Neural progenitor cell (in vitro differentiated cells): Measurements from ENCODE around the gene LRP6. TPM values are rescaled to one million over a fixed set of nuclear protein-coding genes. Genes with fewer than 3 reads are reported as not detected.

Experiments
- DNase-seq: peaks from one replicate; pipeline ENCODE4 v3.0.0-alpha.2; 2016; ENCODE audit warnings: low spot score
- H2AFZ ChIP-seq: fragments of 200-600 bp; sonication (generic); replicated peaks from 2 replicates; pipeline ENCODE4 v1.6.1; 2016; ENCODE audit warnings: antibody characterized with exemption
- H3F3A ChIP-seq: fragments of 200-600 bp; sonication (generic); 2 replicates; pipeline ENCODE4 v1.6.1; 2016; ENCODE audit warnings: antibody characterized with exemption, low read depth
- H3K27ac ChIP-seq: fragments of 200-600 bp; sonication (generic); 2 replicates; pipeline ENCODE4 v1.5.1; 2016; ENCODE audit warnings: mild to moderate bottlenecking
- H3K27me3 ChIP-seq: fragments of 200-600 bp; sonication (generic); 2 replicates; pipeline ENCODE4 v1.6.1; 2016; ENCODE audit warnings: mild to moderate bottlenecking, moderate library complexity
- H3K36me3 ChIP-seq: fragments of 200-600 bp; sonication (generic); 2 replicates; pipeline ENCODE4 v1.5.1; 2016
- H3K4me1 ChIP-seq: fragments of 200-600 bp; sonication (generic); 2 replicates; pipeline ENCODE4 v1.6.1; 2016; ENCODE audit warnings: mixed run types
- H3K4me2 ChIP-seq: fragments of 200-600 bp; sonication (generic); 2 replicates; pipeline ENCODE4 v1.6.1; 2016
- H3K4me3 ChIP-seq: fragments of 200-600 bp; sonication (generic); 2 replicates; pipeline ENCODE4 v1.5.1; 2016
- H3K79me2 ChIP-seq: fragments of 200-600 bp; sonication (generic); 2 replicates; pipeline ENCODE4 v1.6.1; 2016; ENCODE audit warnings: low read depth
- H3K9ac ChIP-seq: fragments of 200-600 bp; sonication (generic); 2 replicates; pipeline ENCODE4 v1.6.1; 2016
- H3K9me3 ChIP-seq: fragments of 200-600 bp; sonication (generic); 2 replicates; pipeline ENCODE4 v1.5.1; 2016; ENCODE audit warnings: low read depth
- H4K20me1 ChIP-seq: fragments of 200-600 bp; sonication (generic); 2 replicates; pipeline ENCODE4 v1.6.1; 2016; ENCODE audit warnings: low read depth
- H3K27ac Mint-ChIP-seq: 3 replicates; pipeline ENCODE4 v1.8.0; 2021; ENCODE audit warnings: mixed read lengths
- H3K27me3 Mint-ChIP-seq: 2 replicates; pipeline ENCODE4 v1.8.0; 2022; ENCODE audit warnings: low read depth, mild to moderate bottlenecking, inconsistent platforms, moderate library complexity, mixed read lengths; ENCODE audit not compliant: insufficient read depth
- H3K36me3 Mint-ChIP-seq: 3 replicates; pipeline ENCODE4 v1.8.0; 2021; ENCODE audit warnings: mixed read lengths
- H3K4me1 Mint-ChIP-seq: 3 replicates; pipeline ENCODE4 v1.8.0; 2021; ENCODE audit warnings: mixed read lengths
- H3K4me3 Mint-ChIP-seq: 3 replicates; pipeline ENCODE4 v1.8.0; 2021; ENCODE audit warnings: mild to moderate bottlenecking, moderate library complexity, mixed read lengths
- H3K9me3 Mint-ChIP-seq: 3 replicates; pipeline ENCODE4 v1.8.0; 2020; ENCODE audit warnings: mixed read lengths
- EZH2 ChIP-seq: fragments of 200-600 bp; sonication (generic); IDR thresholded peaks from 2 replicates; pipeline ENCODE4 v1.6.1; 2017; ENCODE audit warnings: antibody characterized with exemption, mild to moderate bottlenecking, moderate library complexity
- EZH2phosphoT487 ChIP-seq: fragments of 200-600 bp; sonication (generic); IDR thresholded peaks from 2 replicates; pipeline ENCODE4 v1.6.1; 2017; ENCODE audit warnings: antibody characterized with exemption
- total RNA-seq: library from RNA; depleted of rRNA; stranded (reverse); fragments of >200 nt; gene quantifications from 2 replicates; pipeline ENCODE4 v1.2.3, GENCODE V29; 2015; ENCODE audit warnings: low replicate concordance
- TF ChIP-seq, protein P1 (sequence below): fragments of 200-600 bp; sonication (generic); IDR thresholded peaks from 2 replicates; pipeline ENCODE4 v1.5.1; 2017; ENCODE audit warnings: antibody characterized with exemption, mild to moderate bottlenecking

The LRP6 gene
- total RNA-seq, 1 donor from 2014 or later = 68.0 TPM

DNA sequence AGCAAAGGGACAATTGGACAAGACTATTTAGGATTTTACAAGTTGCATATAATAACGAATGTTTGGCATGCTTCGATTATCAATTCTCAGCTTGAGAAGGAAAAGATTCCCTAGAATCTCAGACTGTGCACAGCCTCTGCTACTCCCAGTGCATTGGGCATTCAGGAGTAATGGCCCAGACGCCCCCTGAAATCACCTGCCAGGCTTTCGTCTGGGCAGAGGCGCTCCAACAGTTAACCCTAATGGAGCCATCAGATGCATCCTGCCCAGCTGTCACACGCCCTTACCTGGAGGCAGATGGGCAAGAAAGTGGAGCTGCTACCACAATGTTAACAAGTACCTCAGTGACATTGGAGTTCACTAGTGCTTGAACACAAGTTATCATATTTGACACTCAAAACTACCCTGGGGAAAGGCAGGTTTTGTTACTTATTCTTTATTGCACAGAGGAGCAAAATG, 927 bp upstream of the LRP6 start:
- no peaks in the 10 kb centered on the region for H3K27me3 ChIP-seq
- peak overlapping the region; percentile 95 for H3K4me2 ChIP-seq
- H3K9me3 ChIP-seq = no peaks in the 10 kb centered on the region
- peaks cover 8% of the 10 kb centered on the region for H3K27me3 Mint-ChIP-seq
- no peak for TF ChIP-seq EZH2
- TF ChIP-seq, protein P1, sequence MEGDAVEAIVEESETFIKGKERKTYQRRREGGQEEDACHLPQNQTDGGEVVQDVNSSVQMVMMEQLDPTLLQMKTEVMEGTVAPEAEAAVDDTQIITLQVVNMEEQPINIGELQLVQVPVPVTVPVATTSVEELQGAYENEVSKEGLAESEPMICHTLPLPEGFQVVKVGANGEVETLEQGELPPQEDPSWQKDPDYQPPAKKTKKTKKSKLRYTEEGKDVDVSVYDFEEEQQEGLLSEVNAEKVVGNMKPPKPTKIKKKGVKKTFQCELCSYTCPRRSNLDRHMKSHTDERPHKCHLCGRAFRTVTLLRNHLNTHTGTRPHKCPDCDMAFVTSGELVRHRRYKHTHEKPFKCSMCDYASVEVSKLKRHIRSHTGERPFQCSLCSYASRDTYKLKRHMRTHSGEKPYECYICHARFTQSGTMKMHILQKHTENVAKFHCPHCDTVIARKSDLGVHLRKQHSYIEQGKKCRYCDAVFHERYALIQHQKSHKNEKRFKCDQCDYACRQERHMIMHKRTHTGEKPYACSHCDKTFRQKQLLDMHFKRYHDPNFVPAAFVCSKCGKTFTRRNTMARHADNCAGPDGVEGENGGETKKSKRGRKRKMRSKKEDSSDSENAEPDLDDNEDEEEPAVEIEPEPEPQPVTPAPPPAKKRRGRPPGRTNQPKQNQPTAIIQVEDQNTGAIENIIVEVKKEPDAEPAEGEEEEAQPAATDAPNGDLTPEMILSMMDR = no peak
- H3K79me2 ChIP-seq = peaks cover 39% of the 10 kb centered on the region
- H3F3A ChIP-seq = peaks cover 12% of the 10 kb centered on the region
- no peaks in the 10 kb centered on the region for H3K36me3 ChIP-seq
- peaks cover under 1% of the 10 kb centered on the region for H3K9me3 Mint-ChIP-seq
- peak; percentile 31 for DNase-seq
- H3K4me3 ChIP-seq = peak overlapping the region; percentile 99
- peak overlapping the region; percentile 100 for H3K27ac ChIP-seq
- peak overlapping the region; percentile 92 for H2AFZ ChIP-seq
- peaks cover 17% of the 10 kb centered on the region for H3K4me1 ChIP-seq
- H4K20me1 ChIP-seq = peaks cover 29% of the 10 kb centered on the region
- peaks cover 41% of the 10 kb centered on the region for H3K4me1 Mint-ChIP-seq
- H3K4me3 Mint-ChIP-seq = peak overlapping the region; percentile 97
- H3K27ac Mint-ChIP-seq = peak overlapping the region; percentile 100
- peak overlapping the region; percentile 100 for H3K9ac ChIP-seq
- peaks cover under 1% of the 10 kb centered on the region for H3K36me3 Mint-ChIP-seq

DNA sequence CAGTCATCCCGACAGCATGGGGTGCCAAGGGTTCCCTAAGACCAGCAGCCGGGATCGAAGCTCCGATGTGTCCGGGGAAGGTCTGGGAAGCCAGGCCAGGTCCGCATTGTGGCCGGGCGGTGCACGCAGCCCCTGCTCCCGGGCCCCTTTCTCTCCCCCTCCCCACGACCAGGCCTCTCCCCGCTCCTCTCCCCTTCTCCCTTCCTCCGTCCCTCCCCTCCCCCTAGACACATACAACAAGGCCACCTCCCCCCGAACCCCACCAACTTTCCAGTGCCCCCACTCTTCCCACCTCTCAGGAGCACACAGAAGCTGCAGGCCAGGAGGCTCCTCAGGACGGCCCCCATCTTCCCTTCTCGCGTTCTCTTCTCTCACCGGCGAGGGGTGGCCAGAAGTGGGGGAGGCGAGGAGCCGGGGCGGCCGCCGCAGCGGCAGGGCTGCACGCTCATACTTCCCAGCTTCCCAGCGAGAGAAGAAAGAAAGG, 413 bp downstream of the LRP6 start:
- peaks cover 7% of the 10 kb centered on the region for H3K36me3 Mint-ChIP-seq
- Histone ChIP-seq H3K4me3 (peak overlapping the region; percentile 99), H3K4me1 (peaks cover 14% of the 10 kb centered on the region), H3K27ac (peak overlapping the region; percentile 100), H3K4me2 (peak overlapping the region; percentile 95), H2AFZ (peak overlapping the region; percentile 92), H3K27me3 (no peaks in the 10 kb centered on the region), H3K79me2 (peaks cover 53% of the 10 kb centered on the region), H4K20me1 (peaks cover 34% of the 10 kb centered on the region), H3K9ac (peak overlapping the region; percentile 100), H3K36me3 (no peaks in the 10 kb centered on the region), H3F3A (peaks cover 12% of the 10 kb centered on the region), H3K9me3 (no peaks in the 10 kb centered on the region)
- TF ChIP-seq EZH2phosphoT487 = no peak
- TF ChIP-seq EZH2 = no peak
- TF ChIP-seq, protein P1 = no peak
- peaks cover 8% of the 10 kb centered on the region for H3K9me3 Mint-ChIP-seq
- peaks cover 6% of the 10 kb centered on the region for H3K27me3 Mint-ChIP-seq
- DNase-seq = peak; percentile 67
- peak overlapping the region; percentile 98 for H3K27ac Mint-ChIP-seq
- peaks cover 41% of the 10 kb centered on the region for H3K4me1 Mint-ChIP-seq
- H3K4me3 Mint-ChIP-seq = peak overlapping the region; percentile 97

DNA sequence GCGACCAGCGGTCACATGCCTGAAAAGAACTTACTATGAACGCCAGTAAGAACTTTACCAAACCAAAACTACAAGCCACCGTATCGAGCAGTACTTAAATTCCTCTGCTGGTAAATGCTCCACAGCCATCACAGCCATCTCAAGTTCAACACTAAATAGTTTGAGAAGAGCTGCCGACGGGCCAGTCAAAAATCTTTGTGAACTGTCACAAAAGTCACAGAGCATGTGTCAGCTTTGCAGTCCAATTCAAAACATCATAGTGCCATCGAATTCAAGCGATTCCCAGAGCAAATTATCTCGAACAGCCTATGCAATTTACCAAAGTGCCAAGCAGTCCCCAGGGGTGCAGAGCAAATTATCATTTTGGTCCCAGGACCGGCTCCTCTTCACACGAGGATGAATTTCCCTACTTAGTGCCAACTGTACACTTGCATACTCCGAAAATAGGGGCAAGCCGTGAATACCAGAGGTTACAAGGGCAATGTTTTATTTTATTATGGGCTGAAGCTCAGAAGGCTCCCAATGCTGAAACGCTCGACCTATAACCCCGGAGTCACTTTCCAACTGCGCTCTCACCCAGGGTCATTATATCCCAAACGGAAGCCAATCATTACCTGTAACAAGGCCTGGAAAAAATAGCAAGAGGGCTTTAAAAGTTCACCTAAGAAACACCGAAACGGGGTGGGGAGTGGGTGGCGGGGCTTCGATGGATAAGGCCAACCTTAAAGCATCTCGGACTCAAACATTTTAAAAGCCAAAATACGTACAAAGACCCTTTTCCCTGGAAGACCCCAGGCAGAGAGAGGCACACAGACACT, 1.1 kb downstream of the LRP6 start:
- Histone ChIP-seq H3K9ac (peak overlapping the region; percentile 100), H3K9me3 (no peaks in the 10 kb centered on the region), H3K27ac (peak overlapping the region; percentile 100), H3K27me3 (no peaks in the 10 kb centered on the region), H2AFZ (no peak overlapping the region), H3K4me1 (peaks cover 14% of the 10 kb centered on the region), H3K4me2 (peak overlapping the region; percentile 95), H3F3A (peaks cover 12% of the 10 kb centered on the region), H3K36me3 (no peaks in the 10 kb centered on the region), H4K20me1 (peaks cover 34% of the 10 kb centered on the region), H3K4me3 (peak overlapping the region; percentile 99), H3K79me2 (peaks cover 59% of the 10 kb centered on the region)
- Mint-ChIP-seq H3K27ac (peak overlapping the region; percentile 98), H3K4me3 (peak overlapping the region; percentile 97), H3K27me3 (peaks cover 6% of the 10 kb centered on the region), H3K9me3 (peaks cover 15% of the 10 kb centered on the region), H3K36me3 (peaks cover 12% of the 10 kb centered on the region), H3K4me1 (peaks cover 37% of the 10 kb centered on the region)
- DNase-seq = no peak
- TF ChIP-seq EZH2phosphoT487 (no peak), EZH2 (no peak)
- TF ChIP-seq, protein P1 = no peak
